HG03066 (cell line): ENCODE results near the gene RALGPS1.
"Not testable (repeated sequence)": the region's sequence is repeated elsewhere in the genome, so short reads cannot be mapped to it uniquely, and the experiment has no call there.

Source experiments
- ATAC-seq: cut with Tn5 transposase; IDR thresholded peaks from one replicate; pipeline ENCODE4 v1.9.1; 2021; ENCODE audit warnings: low read depth; ENCODE audit not compliant: unreplicated experiment

Gene RALGPS1

GRCh38 chr9:127166111-127166510, 251.5 kb downstream of the RALGPS1 start:
- no peak for ATAC-seq

- ATAC-seq = peak; percentile 74
These were observed 252.3 kb downstream of the RALGPS1 start for GRCh38 chr9:127166651-127167524.

- no peak for ATAC-seq
These were observed 253.2 kb downstream of the RALGPS1 start for GRCh38 chr9:127167560-127168326.

- no peak for ATAC-seq
These were observed 254.4 kb downstream of the RALGPS1 start for GRCh38 chr9:127168756-127169574.

GRCh38 chr9:127169575-127169883, 254.9 kb downstream of the RALGPS1 start:
- no peak for ATAC-seq

- no peak for ATAC-seq
These were observed 255.5 kb downstream of the RALGPS1 start for GRCh38 chr9:127170103-127170502.

GRCh38 chr9:127170652-127171051, 256.1 kb downstream of the RALGPS1 start:
- no peak for ATAC-seq

- ATAC-seq = not testable (repeated sequence)
These were observed 256.8 kb downstream of the RALGPS1 start for GRCh38 chr9:127171348-127171747.

- no peak for ATAC-seq
These were observed 257.6 kb downstream of the RALGPS1 start for GRCh38 chr9:127172066-127172707.

GRCh38 chr9:127173063-127173462, 258.5 kb downstream of the RALGPS1 start:
- ATAC-seq = no peak

GRCh38 chr9:127174386-127175318, 260.1 kb downstream of the RALGPS1 start:
- ATAC-seq = no peak

GRCh38 chr9:127175319-127175715, 260.7 kb downstream of the RALGPS1 start:
- no peak for ATAC-seq

GRCh38 chr9:127175764-127176163, 261.2 kb downstream of the RALGPS1 start:
- ATAC-seq = no peak

- no peak for ATAC-seq
These were observed 262.0 kb downstream of the RALGPS1 start for GRCh38 chr9:127176631-127177030.

- no peak for ATAC-seq
These were observed 262.6 kb downstream of the RALGPS1 start for GRCh38 chr9:127177231-127177630.

GRCh38 chr9:127177665-127178265, 263.2 kb downstream of the RALGPS1 start:
- no peak for ATAC-seq

- ATAC-seq = no peak
These were observed 264.4 kb downstream of the RALGPS1 start for GRCh38 chr9:127178686-127179632.
